ENCODE results near the gene SIGLEC1. TPM values are rescaled to one million over a fixed set of nuclear protein-coding genes. Genes with fewer than 3 reads are reported as not detected.

Gene SIGLEC1
- total and polyA plus RNA-seq, 2 of the 4 experiments (the other 2 are of a cell fraction) = not detected

- no peak overlapping the region for H3K4ac ChIP-seq (ENCODE audit: low read depth, low read length)
- H3K4me2 ChIP-seq (ENCODE audit: low read depth, low read length) = no peak overlapping the region
- dilution Hi-C loops (cut with HindIII; ENCODE audit: low sequenced_read_pairs, unreplicated experiment) (no loop called here), in situ Hi-C loops (cut with MboI; ENCODE audit: low sequenced_read_pairs) (no loop called here), intact Hi-C loops (cut with micrococcal nuclease) (no loop called here)
- BruUV-seq (replicated peaks) = no TSS peak
- no peak overlapping the region for H2AK5ac ChIP-seq (ENCODE audit: low read depth, low read length)
- no peaks in the 10 kb centered on the region for H3K36me3 ChIP-seq (ENCODE audit: control insufficient read depth, insufficient read depth, low read length)
- DNase-seq (no peak), ATAC-seq (ENCODE audit: low read depth) (no peak)
- H4K8ac ChIP-seq (ENCODE audit: low read depth in 2 of 2, low read length in 2 of 2) = no peak overlapping the region
- H3K23ac ChIP-seq (ENCODE audit: low read depth, low read length) = no peak overlapping the region
- no peak overlapping the region for H2BK120ac ChIP-seq (ENCODE audit: low read depth, low read length)
- H2BK15ac ChIP-seq (ENCODE audit: low read depth, low read length) = no peak overlapping the region
- H2AK9ac ChIP-seq (replicated peaks; ENCODE audit: low read depth, low read length, poor library complexity) = peak overlapping the region; percentile 72
- no peak overlapping the region for H4K5ac ChIP-seq (ENCODE audit: low read depth, low read length)
- ChIA-PET POLR2A (ENCODE audit: unreplicated experiment) (no interaction called here), CTCF (no interaction called here)
- no peak overlapping the region for H3K27ac ChIP-seq (ENCODE audit: insufficient read depth, low read length)
- no peaks in the 10 kb centered on the region for H3K4me1 ChIP-seq (ENCODE audit: control insufficient read depth, insufficient read depth, low read length)
- no peaks in the 10 kb centered on the region for H3K79me1 ChIP-seq (ENCODE audit: low read depth in 1 of 2, low read length in 2 of 2)
- 84% methylated on average over 5 of the region's 16 CpGs; no CpG with 5 or more reads in 1 of the 2 experiments for WGBS, 2 experiments (ENCODE audit: extremely low coverage in 2 of 2, insufficient read length in 1 of 2)
- no peak overlapping the region for H3K4me3 ChIP-seq (ENCODE audit: insufficient read depth, low read depth, low read length)
- H3K27me3 ChIP-seq (ENCODE audit: control insufficient read depth, insufficient read depth, low read length) = peaks cover 76% of the 10 kb centered on the region
- TF ChIP-seq NFE2L2 (IDR thresholded peaks at IDR 0.05; ENCODE audit: low read depth, low read length) = no peak
- no peak for TF ChIP-seq MXI1 (IDR thresholded peaks at IDR 0.05; ENCODE audit: borderline replicate concordance, low read depth, low read length)
- TF ChIP-seq POLR2A (IDR thresholded peaks at IDR 0.05; ENCODE audit: low read depth, low read length) = no peak
- TF ChIP-seq BHLHE40 (IDR thresholded peaks at IDR 0.05; ENCODE audit: low read depth, low read length) = no peak
- TF ChIP-seq CTCF (conservative IDR thresholded peaks at IDR 0.05; ENCODE audit: low read depth, low read length) = no peak
- TF ChIP-seq FOS (IDR thresholded peaks at IDR 0.05; ENCODE audit: low read depth, low read length) = no peak
- no peak for TF ChIP-seq RAD21 (IDR thresholded peaks at IDR 0.05; ENCODE audit: low read length)
- no peak for TF ChIP-seq ELK1 (IDR thresholded peaks at IDR 0.05; ENCODE audit: borderline replicate concordance, low read depth, low read length)
- no peak for TF ChIP-seq RCOR1 (IDR thresholded peaks at IDR 0.05; ENCODE audit: insufficient replicate concordance, low read length)
- TF ChIP-seq SMC3 (IDR thresholded peaks at IDR 0.05; ENCODE audit: low read depth, low read length) = no peak
- no peak for TF ChIP-seq MAZ (IDR thresholded peaks at IDR 0.05; ENCODE audit: borderline replicate concordance, low read depth, low read length)
- TF ChIP-seq RFX5 (IDR thresholded peaks at IDR 0.05; ENCODE audit: low read depth, low read length) = no peak
- no peak for TF ChIP-seq MAFK (IDR thresholded peaks at IDR 0.05; ENCODE audit: low read depth, low read length)
- TF ChIP-seq USF2 (IDR thresholded peaks at IDR 0.05; ENCODE audit: low read depth, low read length) = no peak
- no peak for TF ChIP-seq CHD1 (IDR thresholded peaks at IDR 0.05; ENCODE audit: low read depth, low read length)
- no peak for TF ChIP-seq CEBPB (IDR thresholded peaks at IDR 0.05; ENCODE audit: low read depth, low read length)
- H2BK20ac ChIP-seq (ENCODE audit: low read depth, low read length) = no peak overlapping the region
- H3K18ac ChIP-seq (ENCODE audit: low read depth, low read length) = no peak overlapping the region
- no peaks in the 10 kb centered on the region for H4K20me1 ChIP-seq (ENCODE audit: insufficient read depth, low read length)
- no peaks in the 10 kb centered on the region for H3K9me3 ChIP-seq (ENCODE audit: control insufficient read depth, insufficient read depth, low read length)
- peaks cover 2% of the 10 kb centered on the region; the same call in 1 of the 2 replicates for H3K9me1 ChIP-seq (ENCODE audit: insufficient read depth, low read length)
- no peak overlapping the region for H2AFZ ChIP-seq (replicated peaks; ENCODE audit: low read length, poor library complexity)
- no peak overlapping the region for H2BK5ac ChIP-seq (ENCODE audit: low read depth, low read length, poor library complexity, severe bottlenecking)
- H3K14ac ChIP-seq (replicated peaks; ENCODE audit: low read depth, low read length) = no peak overlapping the region
- H4K91ac ChIP-seq (ENCODE audit: insufficient read depth, low read depth, low read length) = no peak overlapping the region
- no peak overlapping the region for H3K56ac ChIP-seq (ENCODE audit: extremely low read depth, insufficient read depth, low read length)
- H3K9ac ChIP-seq (ENCODE audit: low read depth, low read length) = no peak overlapping the region
These were observed 19.5 kb upstream of the SIGLEC1 start for GRCh38 chr20:3731944-3732326.

Measured in IMR-90 (cell line).